H1 (cell line): ENCODE data around the gene TAOK1. TPM values are rescaled to one million over a fixed set of nuclear protein-coding genes. Genes with fewer than 3 reads are reported as not detected.

Experiments used
- ASH2L ChIP-seq: fragments of 200-600, 300-600 bp; sonication (generic); IDR thresholded peaks from one replicate; pipeline ENCODE4 v1.7.1; 2017; ENCODE audit warnings: low read length
- JUN ChIP-seq: IDR thresholded peaks from 2 replicates; pipeline ENCODE4 v1.6.1; 2011; ENCODE audit warnings: low read depth, mild to moderate bottlenecking, improper control_type of control experiment, low read length
- polyA plus RNA-seq, 7 experiments: library from polyadenylated mRNA; depleted of rRNA in 3 of 7; stranded (reverse) in 5 of 7; unstranded in 2 of 7; fragments of >200 nt in 5 of 7; fragments of 200-250 nt in 2 of 7; gene quantifications; 1 replicate in 5 of 7; 2 replicates in 1 of 7; 4 replicates in 1 of 7; pipeline versions ENCODE4 v1.2.1 to v1.2.3, GENCODE V29; 2011 to 2013; ENCODE audit warnings: missing spikeins in 2 of 7, mixed read lengths in 2 of 7
- total RNA-seq: library from RNA; stranded (reverse); fragmentation: NEBNext Ultra II Directional; extraction: Animal tissue kit (Norgen Biotek cat#: 25700); gene quantifications from 2 replicates; pipeline ENCODE4 v1.2.1, GENCODE V29; 2021

The TAOK1 gene
- total and polyA plus RNA-seq, 2 of the 8 experiments (the other 6 are each of a cell fraction or from before 2014, with no cell fraction given): 12.2 to 90.6 TPM

GRCh38 chr17:29342158-29342765 is 47.9 kb upstream of the TAOK1 start (continued):
- TF ChIP-seq JUN (no peak), ASH2L (no peak)
- TF ChIP-seq, all 59 proteins: peak for 0
